Measurements from ENCODE around the gene LCTL. TPM values are rescaled to one million over a fixed set of nuclear protein-coding genes. Genes with fewer than 3 reads are reported as not detected.

The LCTL gene
- total RNA-seq, 1 donor from 2014 or later, result not detected

GRCh38 chr15:66600240-66600627, 34.4 kb upstream of the LCTL start:
- TF ChIP-seq, protein P1, sequence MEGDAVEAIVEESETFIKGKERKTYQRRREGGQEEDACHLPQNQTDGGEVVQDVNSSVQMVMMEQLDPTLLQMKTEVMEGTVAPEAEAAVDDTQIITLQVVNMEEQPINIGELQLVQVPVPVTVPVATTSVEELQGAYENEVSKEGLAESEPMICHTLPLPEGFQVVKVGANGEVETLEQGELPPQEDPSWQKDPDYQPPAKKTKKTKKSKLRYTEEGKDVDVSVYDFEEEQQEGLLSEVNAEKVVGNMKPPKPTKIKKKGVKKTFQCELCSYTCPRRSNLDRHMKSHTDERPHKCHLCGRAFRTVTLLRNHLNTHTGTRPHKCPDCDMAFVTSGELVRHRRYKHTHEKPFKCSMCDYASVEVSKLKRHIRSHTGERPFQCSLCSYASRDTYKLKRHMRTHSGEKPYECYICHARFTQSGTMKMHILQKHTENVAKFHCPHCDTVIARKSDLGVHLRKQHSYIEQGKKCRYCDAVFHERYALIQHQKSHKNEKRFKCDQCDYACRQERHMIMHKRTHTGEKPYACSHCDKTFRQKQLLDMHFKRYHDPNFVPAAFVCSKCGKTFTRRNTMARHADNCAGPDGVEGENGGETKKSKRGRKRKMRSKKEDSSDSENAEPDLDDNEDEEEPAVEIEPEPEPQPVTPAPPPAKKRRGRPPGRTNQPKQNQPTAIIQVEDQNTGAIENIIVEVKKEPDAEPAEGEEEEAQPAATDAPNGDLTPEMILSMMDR (IDR thresholded peaks at IDR 0.05), result no peak
- H3K4me1 Mint-ChIP-seq (ENCODE audit: unreplicated experiment), result no peaks in the 10 kb centered on the region

GRCh38 chr15:66599536-66600239, 33.9 kb upstream of the LCTL start:
- Mint-ChIP-seq H3K27ac (ENCODE audit: unreplicated experiment) (no peak overlapping the region), H3K27me3 (ENCODE audit: unreplicated experiment) (peaks cover 4% of the 10 kb centered on the region), H3K4me1 (ENCODE audit: unreplicated experiment) (no peaks in the 10 kb centered on the region), H3K36me3 (ENCODE audit: unreplicated experiment) (no peaks in the 10 kb centered on the region), H3K9me3 (ENCODE audit: unreplicated experiment) (no peaks in the 10 kb centered on the region), H3K4me3 (ENCODE audit: unreplicated experiment) (no peak overlapping the region)
- TF ChIP-seq, protein P1 (IDR thresholded peaks at IDR 0.05), result no peak
- DNase-seq (ENCODE audit: extremely low spot score, unreplicated experiment), result no peak

More at GRCh38 chr15:66600240-66600627, 34.4 kb upstream of the LCTL start:
- Mint-ChIP-seq H3K9me3 (ENCODE audit: unreplicated experiment) (no peaks in the 10 kb centered on the region), H3K27ac (ENCODE audit: unreplicated experiment) (no peak overlapping the region), H3K4me3 (ENCODE audit: unreplicated experiment) (no peak overlapping the region), H3K27me3 (ENCODE audit: unreplicated experiment) (peaks cover 4% of the 10 kb centered on the region), H3K36me3 (ENCODE audit: unreplicated experiment) (no peaks in the 10 kb centered on the region)
- DNase-seq (ENCODE audit: extremely low spot score, unreplicated experiment), result no peak

DNA sequence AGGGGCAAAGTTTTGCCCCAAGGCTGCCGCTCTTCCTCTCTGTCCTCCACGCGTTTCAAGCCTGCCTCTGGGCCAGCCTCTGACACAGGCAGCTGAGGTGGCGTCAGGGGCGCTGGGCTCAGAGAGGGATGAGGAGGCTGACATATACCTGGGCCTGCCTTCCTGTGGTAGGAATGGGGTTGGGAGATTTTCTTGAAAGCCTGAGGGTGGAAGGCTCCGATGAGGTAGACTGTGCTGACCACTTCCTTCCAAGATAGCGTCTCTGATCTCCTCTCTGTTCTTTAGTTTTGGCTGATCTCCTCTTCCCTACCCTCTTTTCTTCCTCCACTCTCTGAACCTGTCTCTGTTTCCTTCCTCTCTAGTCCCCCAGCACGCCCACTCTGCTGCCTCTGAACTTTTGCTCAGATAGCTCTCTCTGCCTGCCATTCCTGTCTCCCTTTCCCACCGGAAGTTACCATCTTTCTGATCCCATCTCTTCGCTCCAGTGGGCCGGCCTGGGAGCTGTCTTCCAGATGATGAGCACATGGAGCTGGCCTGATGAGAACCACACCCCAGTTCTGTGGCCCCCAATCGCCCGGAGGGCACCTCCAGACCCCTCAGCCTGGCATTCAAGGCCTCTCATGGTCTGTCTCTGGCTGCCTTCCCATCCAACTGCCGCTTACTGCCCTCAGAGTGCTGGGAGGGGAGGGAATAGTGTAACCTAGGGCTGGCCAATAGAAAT, 32.5 kb upstream of the LCTL start:
- Mint-ChIP-seq H3K4me3 (ENCODE audit: unreplicated experiment) (no peak overlapping the region), H3K27me3 (ENCODE audit: unreplicated experiment) (peaks cover 4% of the 10 kb centered on the region), H3K27ac (ENCODE audit: unreplicated experiment) (no peak overlapping the region), H3K36me3 (ENCODE audit: unreplicated experiment) (no peaks in the 10 kb centered on the region), H3K9me3 (ENCODE audit: unreplicated experiment) (no peaks in the 10 kb centered on the region), H3K4me1 (ENCODE audit: unreplicated experiment) (no peaks in the 10 kb centered on the region)
- DNase-seq (ENCODE audit: extremely low spot score, unreplicated experiment), result no peak
- TF ChIP-seq, protein P1 (IDR thresholded peaks at IDR 0.05), result no peak

DNA sequence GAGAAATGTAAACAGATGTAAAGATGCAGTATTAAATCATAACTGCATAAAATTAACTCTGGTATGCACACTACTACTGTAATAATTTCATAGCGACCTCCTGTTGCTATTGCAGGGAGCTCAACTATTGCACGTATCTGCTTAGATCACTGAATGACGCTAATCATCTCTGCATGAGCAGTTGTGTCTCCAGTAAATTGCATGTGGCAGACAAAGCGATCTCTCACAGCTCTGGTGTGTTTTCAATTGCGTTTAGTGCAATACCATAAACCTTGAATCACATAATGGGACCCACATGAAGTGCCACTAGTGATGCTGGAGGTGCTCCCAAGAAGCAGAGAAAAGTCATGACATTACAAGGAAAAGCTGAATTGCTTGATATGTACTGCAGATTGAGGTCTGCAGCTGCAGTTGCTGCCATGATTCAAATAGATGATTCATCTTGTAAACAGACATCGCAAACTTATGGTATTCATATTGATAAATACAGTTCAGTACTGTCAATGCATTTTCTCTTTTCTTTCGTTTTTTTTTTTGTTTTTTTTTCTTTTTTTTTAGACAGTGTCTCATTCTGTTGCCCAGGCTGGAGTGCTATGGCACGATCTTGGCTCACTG, 30.2 kb upstream of the LCTL start:
- Mint-ChIP-seq H3K27ac (ENCODE audit: unreplicated experiment) (no peak overlapping the region), H3K4me3 (ENCODE audit: unreplicated experiment) (no peak overlapping the region), H3K36me3 (ENCODE audit: unreplicated experiment) (no peaks in the 10 kb centered on the region), H3K4me1 (ENCODE audit: unreplicated experiment) (no peaks in the 10 kb centered on the region), H3K9me3 (ENCODE audit: unreplicated experiment) (no peaks in the 10 kb centered on the region), H3K27me3 (ENCODE audit: unreplicated experiment) (peaks cover 2% of the 10 kb centered on the region)
- no peak for DNase-seq (ENCODE audit: extremely low spot score, unreplicated experiment)
- TF ChIP-seq, protein P1 (IDR thresholded peaks at IDR 0.05), result no peak

- Mint-ChIP-seq H3K9me3 (ENCODE audit: unreplicated experiment) (no peaks in the 10 kb centered on the region), H3K27me3 (ENCODE audit: unreplicated experiment) (peaks cover 8% of the 10 kb centered on the region), H3K36me3 (ENCODE audit: unreplicated experiment) (no peaks in the 10 kb centered on the region), H3K27ac (ENCODE audit: unreplicated experiment) (no peak overlapping the region), H3K4me3 (ENCODE audit: unreplicated experiment) (no peak overlapping the region), H3K4me1 (ENCODE audit: unreplicated experiment) (no peaks in the 10 kb centered on the region)
- no peak for DNase-seq (ENCODE audit: extremely low spot score, unreplicated experiment)
- TF ChIP-seq, protein P1 (IDR thresholded peaks at IDR 0.05), result no peak
Measured at GRCh38 chr15:66595332-66595731, 29.5 kb upstream of the LCTL start.
